AG04449 (cell line): ENCODE data around the gene DPYSL5.
A peak's percentile ranks its signal among the peaks of the same experiment; 100 is the strongest.
"Not testable (repeated sequence)": the region's sequence is repeated elsewhere in the genome, so short reads cannot be mapped to it uniquely, and the experiment has no call there.

Source experiments
- CTCF ChIA-PET: fragments of 350-600 bp; formaldehyde crosslinking; extraction: SDS; loops from one replicate; lab custom pipeline; 2021; ENCODE audit warnings: antibody characterized with exemption; lab: Yijun Ruan, JAX
- POLR2A ChIA-PET: fragments of 400-600, 350-600 bp; formaldehyde crosslinking; extraction: SDS; loops from one replicate; lab custom pipeline; 2020; ENCODE audit warnings: antibody characterized with exemption, inconsistent platforms; lab: Yijun Ruan, JAX
- DNase-seq: peaks from one replicate; pipeline ENCODE4 v3.0.0-alpha.2; 2010; ENCODE audit warnings: low read depth, low spot score
- H3K4me3 ChIP-seq: 2 replicates; pipeline ENCODE4 v1.5.1; 2011; ENCODE audit warnings: low read depth, mild to moderate bottlenecking, control low read depth, low read length
- TF ChIP-seq, protein P1 (sequence below): IDR thresholded peaks from one replicate; pipeline ENCODE4 v1.5.1; 2011; ENCODE audit warnings: mild to moderate bottlenecking, moderate library complexity, low read length, control low read depth, inconsistent platforms; ENCODE audit not compliant: insufficient read depth; ENCODE audit errors: missing control alignments

The DPYSL5 gene

DNA sequence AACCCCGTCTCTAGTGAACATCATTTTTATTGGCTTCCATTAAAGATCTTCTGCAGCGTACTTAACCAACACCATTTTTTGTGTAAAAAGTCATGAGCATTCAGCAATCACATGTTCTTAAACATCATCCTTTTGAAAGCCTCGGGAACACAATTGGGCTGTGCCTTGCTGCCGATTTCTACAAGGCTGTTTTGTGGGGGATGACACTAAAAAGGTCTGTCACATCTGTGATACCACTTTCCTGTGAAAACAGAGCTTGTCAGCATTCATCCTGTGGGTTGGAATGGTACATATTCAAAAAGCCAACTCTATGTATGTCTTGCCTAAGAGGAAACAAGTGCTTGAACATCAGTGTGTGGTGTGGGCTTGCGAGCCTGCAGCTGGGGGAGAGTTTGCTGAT is 73.4 kb downstream of the DPYSL5 start:
- TF ChIP-seq, protein P1, sequence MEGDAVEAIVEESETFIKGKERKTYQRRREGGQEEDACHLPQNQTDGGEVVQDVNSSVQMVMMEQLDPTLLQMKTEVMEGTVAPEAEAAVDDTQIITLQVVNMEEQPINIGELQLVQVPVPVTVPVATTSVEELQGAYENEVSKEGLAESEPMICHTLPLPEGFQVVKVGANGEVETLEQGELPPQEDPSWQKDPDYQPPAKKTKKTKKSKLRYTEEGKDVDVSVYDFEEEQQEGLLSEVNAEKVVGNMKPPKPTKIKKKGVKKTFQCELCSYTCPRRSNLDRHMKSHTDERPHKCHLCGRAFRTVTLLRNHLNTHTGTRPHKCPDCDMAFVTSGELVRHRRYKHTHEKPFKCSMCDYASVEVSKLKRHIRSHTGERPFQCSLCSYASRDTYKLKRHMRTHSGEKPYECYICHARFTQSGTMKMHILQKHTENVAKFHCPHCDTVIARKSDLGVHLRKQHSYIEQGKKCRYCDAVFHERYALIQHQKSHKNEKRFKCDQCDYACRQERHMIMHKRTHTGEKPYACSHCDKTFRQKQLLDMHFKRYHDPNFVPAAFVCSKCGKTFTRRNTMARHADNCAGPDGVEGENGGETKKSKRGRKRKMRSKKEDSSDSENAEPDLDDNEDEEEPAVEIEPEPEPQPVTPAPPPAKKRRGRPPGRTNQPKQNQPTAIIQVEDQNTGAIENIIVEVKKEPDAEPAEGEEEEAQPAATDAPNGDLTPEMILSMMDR = no peak
- POLR2A ChIA-PET = no interaction called here
- CTCF ChIA-PET = interaction anchor here (1.0 to 2.6 kb wide), 4 partner anchors 8 to 315 kb away, joined by 3 to 20 read pairs (median 14); no protein-coding TSS in a partner anchor

DNA sequence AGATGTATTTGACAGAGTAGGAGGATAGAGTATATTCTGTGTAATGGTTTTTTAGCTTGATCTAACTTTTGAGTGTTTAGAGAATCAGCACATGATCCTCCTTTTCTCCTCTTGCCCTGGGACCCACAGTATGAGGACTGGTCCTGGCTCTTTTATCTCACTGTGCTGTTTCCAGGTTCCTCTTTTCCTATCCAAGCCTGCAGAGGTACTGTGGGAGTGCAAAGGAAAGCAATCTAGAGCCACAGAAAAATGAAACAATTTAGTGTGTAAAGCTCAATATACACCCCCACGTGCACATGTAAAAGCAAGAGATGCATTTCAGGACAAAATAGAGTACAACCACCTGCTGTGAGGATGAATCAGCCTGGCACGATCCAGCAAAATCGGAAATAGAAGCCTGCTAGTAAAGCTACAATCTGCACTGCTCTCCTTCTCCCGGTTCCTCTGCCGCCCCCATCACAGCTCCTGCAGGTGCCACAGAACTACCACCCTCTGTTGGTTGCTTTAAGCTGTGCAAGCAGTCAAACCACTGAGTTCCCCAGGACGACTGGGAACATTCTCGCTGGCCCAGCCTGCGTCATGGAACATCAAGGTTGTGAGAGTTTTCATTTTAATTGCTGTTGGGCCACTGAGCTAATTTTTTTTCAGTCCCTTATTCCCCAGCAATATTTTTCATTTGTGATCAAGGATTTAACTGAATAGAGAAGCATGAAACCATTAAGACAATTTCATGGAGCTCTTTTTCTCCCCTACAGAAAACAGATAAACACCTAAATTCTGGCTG is 74.7 kb downstream of the DPYSL5 start:
- POLR2A ChIA-PET = no interaction called here
- TF ChIP-seq, protein P1 = peak; percentile 58

More for the DNA sequence above, 73.4 kb downstream of the DPYSL5 start:
- no peak overlapping the region for H3K4me3 ChIP-seq
- no peak for DNase-seq

DNA sequence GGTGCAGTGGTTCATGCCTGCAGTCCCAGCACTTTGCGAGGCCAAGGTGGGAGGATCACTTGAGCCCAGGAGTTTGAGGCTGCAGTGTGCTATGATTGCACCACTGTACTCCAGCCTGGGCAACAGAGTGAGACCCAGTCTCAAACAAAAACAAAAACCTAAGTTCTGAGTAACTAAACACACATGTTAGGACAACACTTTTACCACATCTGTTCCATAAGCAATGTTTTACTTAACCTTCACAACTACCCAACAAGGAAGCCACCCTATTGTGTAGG is 75.2 kb downstream of the DPYSL5 start:
- DNase-seq, H3K4me3 ChIP-seq, POLR2A ChIA-PET: not testable (repeated sequence)
- CTCF ChIA-PET = interaction anchor here (0.8 to 2.6 kb wide), 9 partner anchors 10 to 93 kb away, joined by 3 to 20 read pairs (median 5); no protein-coding TSS in a partner anchor

More for the DNA sequence above, 74.7 kb downstream of the DPYSL5 start:
- no peak for DNase-seq
- CTCF ChIA-PET = interaction anchor here (0.8 to 2.6 kb wide), 9 partner anchors 10 to 94 kb away, joined by 3 to 20 read pairs (median 5); no protein-coding TSS in a partner anchor
- H3K4me3 ChIP-seq = no peak overlapping the region

DNA sequence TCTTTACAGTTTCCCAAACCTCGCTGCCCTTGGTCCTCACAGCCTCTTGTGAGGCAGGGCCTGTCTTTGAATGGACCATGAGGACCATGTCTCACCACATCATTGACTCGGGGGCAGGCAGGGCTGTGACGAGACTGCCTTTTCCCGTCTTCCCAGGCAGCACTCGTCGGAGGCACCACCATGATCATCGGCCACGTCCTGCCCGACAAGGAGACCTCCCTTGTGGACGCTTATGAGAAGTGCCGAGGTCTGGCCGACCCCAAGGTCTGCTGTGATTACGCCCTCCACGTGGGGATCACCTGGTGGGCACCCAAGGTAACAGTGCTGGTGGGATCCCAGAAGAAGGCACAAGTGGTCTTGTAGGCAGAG is 76.8 kb downstream of the DPYSL5 start:
- TF ChIP-seq, protein P1 = no peak
- no peak for DNase-seq
- ChIA-PET CTCF (interaction anchor here (3.7 kb wide), 1 partner anchor 18 kb away, joined by 15 read pairs; no protein-coding TSS in a partner anchor), POLR2A (no interaction called here)
- no peak overlapping the region for H3K4me3 ChIP-seq

DNA sequence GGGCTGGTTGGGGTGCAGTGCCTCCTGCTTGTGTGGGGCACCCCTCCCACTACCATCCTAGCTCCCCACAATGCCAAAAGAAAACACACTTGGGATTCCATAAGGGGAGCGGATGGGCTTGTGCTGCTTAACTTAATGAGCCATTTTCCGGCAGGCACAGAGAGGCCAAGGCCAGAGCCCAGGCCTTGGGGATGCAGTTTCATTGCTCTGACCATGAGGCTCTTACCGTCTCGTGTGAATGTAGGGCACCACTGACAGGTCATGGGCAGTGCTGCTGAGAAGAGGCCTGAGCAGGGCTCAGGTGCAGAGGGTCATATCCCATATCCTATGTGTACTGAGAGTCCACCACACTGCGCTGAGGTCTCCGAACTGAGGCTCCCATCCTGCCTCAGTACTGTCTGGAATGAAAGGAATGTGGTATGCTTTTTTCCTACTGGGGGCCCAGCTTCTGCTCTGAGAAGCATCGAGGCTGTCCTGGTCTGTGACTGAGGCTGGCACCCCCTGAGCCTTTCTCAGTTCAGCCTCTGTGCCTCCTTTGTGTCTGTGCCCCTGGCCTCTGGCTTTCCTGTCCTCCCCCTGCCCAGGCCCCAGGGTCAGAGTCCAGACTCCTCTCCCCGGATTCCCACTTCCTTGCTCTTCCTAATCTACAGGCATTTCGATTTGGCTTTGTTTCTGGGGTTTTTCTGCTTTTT is 77.3 kb downstream of the DPYSL5 start:
- no peak for DNase-seq
- TF ChIP-seq, protein P1 = no peak
- CTCF ChIA-PET = interaction anchor here (2.0 to 3.7 kb wide), 3 partner anchors 14 to 79 kb away, joined by 7 to 15 read pairs (median 10); no protein-coding TSS in a partner anchor
- no peak overlapping the region for H3K4me3 ChIP-seq
- POLR2A ChIA-PET = no interaction called here

DNA sequence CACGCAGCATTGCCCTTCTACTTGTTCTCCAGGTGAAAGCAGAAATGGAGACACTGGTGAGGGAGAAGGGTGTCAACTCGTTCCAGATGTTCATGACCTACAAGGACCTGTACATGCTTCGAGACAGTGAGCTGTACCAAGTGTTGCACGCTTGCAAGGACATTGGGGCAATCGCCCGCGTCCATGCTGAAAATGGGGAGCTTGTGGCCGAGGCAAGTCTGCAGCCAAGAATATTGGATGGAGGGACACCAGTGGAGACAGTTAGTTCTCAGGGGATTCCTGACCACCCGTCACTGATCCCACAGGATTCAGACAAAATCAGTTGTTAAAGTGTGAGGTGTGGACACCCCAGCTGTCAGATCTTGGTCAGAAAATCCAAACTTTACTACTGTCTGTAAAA is 79.3 kb downstream of the DPYSL5 start:
- POLR2A ChIA-PET = no interaction called here
- no peak for DNase-seq
- CTCF ChIA-PET = interaction anchor here (1.7 to 3.7 kb wide), 4 partner anchors 12 to 81 kb away, joined by 7 to 15 read pairs (median 9); no protein-coding TSS in a partner anchor
- TF ChIP-seq, protein P1 = no peak
- no peak overlapping the region for H3K4me3 ChIP-seq
